Kidney capillary endothelial cell (primary cell): ENCODE measurements around the gene TMEM229B.

Experiments used
- DNase-seq: peaks from one replicate; pipeline ENCODE4 v3.0.0-alpha.2; 2018; ENCODE audit warnings: low spot score

Gene TMEM229B

GRCh38 chr14:67485501-67486095 is 2.9 kb downstream of the TMEM229B start:
- DNase-seq = no peak

- no peak for DNase-seq
Measured at GRCh38 chr14:67483579-67484285, 4.8 kb downstream of the TMEM229B start.

- DNase-seq = no peak
Measured at GRCh38 chr14:67482231-67483164, 6.0 kb downstream of the TMEM229B start.

GRCh38 chr14:67480011-67480410 is 8.5 kb downstream of the TMEM229B start:
- DNase-seq = no peak

GRCh38 chr14:67478800-67479084 is 9.8 kb downstream of the TMEM229B start:
- no peak for DNase-seq

GRCh38 chr14:67477926-67478799 is 10.4 kb downstream of the TMEM229B start:
- DNase-seq = no peak

GRCh38 chr14:67474366-67474765 is 14.2 kb downstream of the TMEM229B start:
- DNase-seq = no peak

- no peak for DNase-seq
Measured at GRCh38 chr14:67473290-67474082, 15.0 kb downstream of the TMEM229B start.

GRCh38 chr14:67472726-67473125 is 15.8 kb downstream of the TMEM229B start:
- DNase-seq = no peak

GRCh38 chr14:67469954-67470353 is 18.6 kb downstream of the TMEM229B start:
- DNase-seq = no peak

- DNase-seq = no peak
Measured at GRCh38 chr14:67468378-67468730, 20.2 kb downstream of the TMEM229B start.

- no peak for DNase-seq
Measured at GRCh38 chr14:67467134-67467533, 21.4 kb downstream of the TMEM229B start.

GRCh38 chr14:67464879-67465278 is 23.6 kb downstream of the TMEM229B start:
- no peak for DNase-seq

- no peak for DNase-seq
Measured at GRCh38 chr14:67464377-67464776, 24.1 kb downstream of the TMEM229B start.

GRCh38 chr14:67463900-67464299 is 24.6 kb downstream of the TMEM229B start:
- no peak for DNase-seq

GRCh38 chr14:67461996-67462395 is 26.5 kb downstream of the TMEM229B start:
- no peak for DNase-seq

GRCh38 chr14:67461341-67461985 is 27.1 kb downstream of the TMEM229B start:
- DNase-seq = no peak

- no peak for DNase-seq
Measured at GRCh38 chr14:67459336-67459735, 29.2 kb downstream of the TMEM229B start.

- DNase-seq = no peak
Measured at GRCh38 chr14:67457782-67458181, 30.7 kb downstream of the TMEM229B start.

GRCh38 chr14:67456732-67457131 is 31.8 kb downstream of the TMEM229B start:
- DNase-seq = no peak
